MM.1S (cell line): ENCODE measurements around the gene CTNNAL1.

Source experiments
- EZH2 ChIP-seq: fragments of 300-600 bp; sonication (generic); optimal IDR thresholded peaks from 2 replicates; pipeline ENCODE3; 2017; ENCODE audit warnings: low read depth, mild to moderate bottlenecking, antibody characterized with exemption, low read length, mixed read lengths
- TF ChIP-seq, protein P1 (sequence below): fragments of 300-600 bp; sonication (generic); IDR thresholded peaks from 2 replicates; pipeline ENCODE4 v1.5.1; 2016; ENCODE audit warnings: antibody characterized with exemption, low read length, mixed read lengths

DNA sequence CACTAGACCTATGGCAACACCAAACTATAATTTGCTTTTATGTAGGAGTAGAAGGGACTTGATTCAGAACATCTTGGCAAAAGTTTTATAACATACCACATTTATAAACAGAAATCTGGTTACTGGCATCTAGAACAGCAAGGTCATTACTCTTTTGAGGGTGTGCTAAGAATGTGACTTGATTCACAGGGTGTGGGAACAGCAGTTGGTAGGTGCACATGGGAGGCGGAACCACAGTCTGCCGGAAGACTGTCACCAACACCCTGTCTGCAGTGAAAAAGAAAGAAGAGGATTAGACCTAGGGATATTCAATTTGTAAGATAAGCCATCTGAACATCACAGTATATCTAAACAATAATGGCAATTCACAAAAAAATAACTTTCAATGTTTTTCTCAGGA is 102.4 kb downstream of the CTNNAL1 start:
- TF ChIP-seq, protein P1, sequence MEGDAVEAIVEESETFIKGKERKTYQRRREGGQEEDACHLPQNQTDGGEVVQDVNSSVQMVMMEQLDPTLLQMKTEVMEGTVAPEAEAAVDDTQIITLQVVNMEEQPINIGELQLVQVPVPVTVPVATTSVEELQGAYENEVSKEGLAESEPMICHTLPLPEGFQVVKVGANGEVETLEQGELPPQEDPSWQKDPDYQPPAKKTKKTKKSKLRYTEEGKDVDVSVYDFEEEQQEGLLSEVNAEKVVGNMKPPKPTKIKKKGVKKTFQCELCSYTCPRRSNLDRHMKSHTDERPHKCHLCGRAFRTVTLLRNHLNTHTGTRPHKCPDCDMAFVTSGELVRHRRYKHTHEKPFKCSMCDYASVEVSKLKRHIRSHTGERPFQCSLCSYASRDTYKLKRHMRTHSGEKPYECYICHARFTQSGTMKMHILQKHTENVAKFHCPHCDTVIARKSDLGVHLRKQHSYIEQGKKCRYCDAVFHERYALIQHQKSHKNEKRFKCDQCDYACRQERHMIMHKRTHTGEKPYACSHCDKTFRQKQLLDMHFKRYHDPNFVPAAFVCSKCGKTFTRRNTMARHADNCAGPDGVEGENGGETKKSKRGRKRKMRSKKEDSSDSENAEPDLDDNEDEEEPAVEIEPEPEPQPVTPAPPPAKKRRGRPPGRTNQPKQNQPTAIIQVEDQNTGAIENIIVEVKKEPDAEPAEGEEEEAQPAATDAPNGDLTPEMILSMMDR = no peak
- no peak for TF ChIP-seq EZH2
